VCaP (cell line): ENCODE results near the gene AMH.
"Not testable (repeated sequence)": the region's sequence is repeated elsewhere in the genome, so short reads cannot be mapped to it uniquely, and the experiment has no call there.

Source experiments
- H3K27ac ChIP-seq: fragments of 450-650 bp; 2 replicates; pipeline ENCODE4 v1.5.1; 2017
- CTCF ChIP-seq: fragments of 450-650 bp; conservative IDR thresholded peaks from 2 replicates; pipeline ENCODE4 v1.5.1; 2017; ENCODE audit warnings: mild to moderate bottlenecking, moderate library complexity

The AMH gene

GRCh38 chr19:2277138-2277537, 28.0 kb downstream of the AMH start:
- no peak overlapping the region for H3K27ac ChIP-seq
- no peak for TF ChIP-seq CTCF

GRCh38 chr19:2278459-2279158, 29.5 kb downstream of the AMH start:
- H3K27ac ChIP-seq: no peak overlapping the region
- TF ChIP-seq CTCF: no peak

GRCh38 chr19:2280633-2281264, 31.6 kb downstream of the AMH start:
- H3K27ac ChIP-seq: no peak overlapping the region
- no peak for TF ChIP-seq CTCF

GRCh38 chr19:2281265-2282061, 32.3 kb downstream of the AMH start:
- not testable (repeated sequence) for H3K27ac ChIP-seq

- no peak within 1 kb of the TSS for H3K27ac ChIP-seq
- no peak for TF ChIP-seq CTCF
Observed at GRCh38 chr19:2282062-2282861, 33.1 kb downstream of the AMH start, which contains the start of gene PEAK3. PEAK3 (minus strand) TSS chr19:2282175; CDS start chr19:2280931, 1,244 bp downstream.

GRCh38 chr19:2282862-2283237, 33.7 kb downstream of the AMH start:
- H3K27ac ChIP-seq: no peak overlapping the region
- TF ChIP-seq CTCF: no peak

- H3K27ac ChIP-seq: no peak overlapping the region
- no peak for TF ChIP-seq CTCF
Observed at GRCh38 chr19:2283835-2284507, 34.8 kb downstream of the AMH start.
